H9 (cell line): Measurements from ENCODE around the gene MYH16. TPM values are rescaled to one million over a fixed set of nuclear protein-coding genes. Genes with fewer than 3 reads are reported as not detected.

Experiments used
- DNase-seq: peaks from one replicate; pipeline ENCODE4 v3.0.0-alpha.2; 2017
- H2AFZ ChIP-seq: one replicate; pipeline ENCODE4 v1.6.1; 2013; ENCODE audit warnings: mild to moderate bottlenecking, low read length, control low read depth, moderate library complexity
- H2AK5ac ChIP-seq: 2 replicates; pipeline ENCODE4 v1.6.1; 2013; ENCODE audit warnings: low read length, control low read depth, mixed read lengths; ENCODE audit not compliant: insufficient read length
- H2BK120ac ChIP-seq: one replicate; pipeline ENCODE4 v1.6.1; 2013; ENCODE audit warnings: low read depth, mild to moderate bottlenecking, low read length, control low read depth, inconsistent platforms; ENCODE audit not compliant: poor library complexity, severe bottlenecking
- H2BK12ac ChIP-seq: 2 replicates; pipeline ENCODE4 v1.6.1; 2013; ENCODE audit warnings: low read length, control low read depth, mixed read lengths, low read depth; ENCODE audit not compliant: insufficient read length
- H2BK15ac ChIP-seq: 2 replicates; pipeline ENCODE4 v1.6.1; 2013; ENCODE audit warnings: low read depth, low read length, control low read depth
- H2BK20ac ChIP-seq: one replicate; pipeline ENCODE4 v1.6.1; 2013; ENCODE audit warnings: low read depth, mild to moderate bottlenecking, low read length, control low read depth, inconsistent platforms; ENCODE audit not compliant: poor library complexity, severe bottlenecking
- H2BK5ac ChIP-seq: 2 replicates; pipeline ENCODE4 v1.6.1; 2013; ENCODE audit warnings: low read length, control low read depth, mixed read lengths; ENCODE audit not compliant: insufficient read length
- H3K14ac ChIP-seq: 2 replicates; pipeline ENCODE4 v1.6.1; 2013; ENCODE audit warnings: low read length, control low read depth; ENCODE audit not compliant: insufficient read depth
- H3K18ac ChIP-seq: 2 replicates; pipeline ENCODE4 v1.6.1; 2013; ENCODE audit warnings: low read depth, mild to moderate bottlenecking, mixed read lengths, low read length, control low read depth; ENCODE audit not compliant: insufficient read length
- H3K23ac ChIP-seq: 2 replicates; pipeline ENCODE4 v1.6.1; 2013; ENCODE audit warnings: low read length, control low read depth, mixed read lengths, low read depth; ENCODE audit not compliant: insufficient read length
- H3K23me2 ChIP-seq: 2 replicates; pipeline ENCODE4 v1.6.1; 2013; ENCODE audit warnings: low read depth, mild to moderate bottlenecking, mixed read lengths, low read length, control low read depth; ENCODE audit not compliant: insufficient read length, poor library complexity, severe bottlenecking
- H3K27ac ChIP-seq: 2 replicates; pipeline ENCODE4 v1.5.1; 2013; ENCODE audit warnings: low read length, control low read depth, mixed read lengths, low read depth; ENCODE audit not compliant: insufficient read length
- H3K27me3 ChIP-seq: 2 replicates; pipeline ENCODE4 v1.6.1; 2013; ENCODE audit warnings: low read length, control low read depth, inconsistent platforms; ENCODE audit not compliant: insufficient read depth
- H3K4ac ChIP-seq: 2 replicates; pipeline ENCODE4 v1.6.1; 2013; ENCODE audit warnings: low read depth, mild to moderate bottlenecking, control low read depth, inconsistent platforms, low read length, moderate library complexity
- H3K4me1 ChIP-seq: 2 replicates; pipeline ENCODE4 v1.6.1; 2013; ENCODE audit warnings: low read length, control low read depth, inconsistent platforms; ENCODE audit not compliant: insufficient read depth
- H3K4me2 ChIP-seq: 2 replicates; pipeline ENCODE4 v1.6.1; 2013; ENCODE audit warnings: low read length, control low read depth, mixed read lengths; ENCODE audit not compliant: insufficient read length, insufficient read depth
- H3K56ac ChIP-seq: 2 replicates; pipeline ENCODE4 v1.6.1; 2013; ENCODE audit warnings: low read depth, mild to moderate bottlenecking, mixed read lengths, low read length, control low read depth; ENCODE audit not compliant: insufficient read length
- H3K79me1 ChIP-seq: 2 replicates; pipeline ENCODE4 v1.6.1; 2013; ENCODE audit warnings: low read depth, mild to moderate bottlenecking, moderate library complexity, low read length, control low read depth, inconsistent platforms; ENCODE audit not compliant: insufficient read depth, poor library complexity, severe bottlenecking
- H3K79me2 ChIP-seq: 2 replicates; pipeline ENCODE4 v1.6.1; 2013; ENCODE audit warnings: low read length, control low read depth, inconsistent platforms; ENCODE audit not compliant: insufficient read depth
- H3K9ac ChIP-seq: 2 replicates; pipeline ENCODE4 v1.6.1; 2013; ENCODE audit warnings: low read length, control low read depth, mixed read lengths; ENCODE audit not compliant: insufficient read length; ENCODE audit errors: extremely low read depth
- H3K9me3 ChIP-seq: one replicate; pipeline ENCODE4 v1.6.1; 2013; ENCODE audit warnings: low read depth, low read length, inconsistent platforms; ENCODE audit not compliant: control insufficient read depth
- H3T11ph ChIP-seq: one replicate; pipeline ENCODE4 v1.6.1; 2013; ENCODE audit warnings: mild to moderate bottlenecking, low read length, control low read depth, inconsistent platforms
- H4K20me1 ChIP-seq: one replicate; pipeline ENCODE4 v1.6.1; 2013; ENCODE audit not compliant: control insufficient read depth, insufficient read length, insufficient read depth
- H4K5ac ChIP-seq: 2 replicates; pipeline ENCODE4 v1.6.1; 2013; ENCODE audit warnings: low read depth, mild to moderate bottlenecking, mixed read lengths, low read length, control low read depth; ENCODE audit not compliant: insufficient read length
- H4K8ac ChIP-seq: replicated peaks from 2 replicates; pipeline ENCODE4 v1.6.1; 2013; ENCODE audit warnings: low read length, control low read depth, mixed read lengths, low read depth; ENCODE audit not compliant: insufficient read length
- H4K91ac ChIP-seq: 2 replicates; pipeline ENCODE4 v1.6.1; 2013; ENCODE audit warnings: low read depth, mild to moderate bottlenecking, moderate library complexity, mixed read lengths, low read length, control low read depth; ENCODE audit not compliant: insufficient read length
- H3K27ac Mint-ChIP-seq, 3 experiments: 2 replicates in 2 of 3; 3 replicates in 1 of 3; pipeline ENCODE4 v1.8.0; 2020 to 2021; ENCODE audit warnings: mixed read lengths in 3 of 3, mild to moderate bottlenecking in 1 of 3, moderate library complexity in 1 of 3
- H3K27me3 Mint-ChIP-seq: 2 replicates; pipeline ENCODE4 v1.8.0; 2021; ENCODE audit warnings: low read depth, mild to moderate bottlenecking, moderate library complexity, mixed read lengths
- H3K36me3 Mint-ChIP-seq, 3 experiments: 2 replicates in 2 of 3; 3 replicates in 1 of 3; pipeline ENCODE4 v1.8.0; 2020 to 2021; ENCODE audit warnings: low read depth in 3 of 3, mixed read lengths in 3 of 3; ENCODE audit not compliant: insufficient read depth in 1 of 3
- H3K4me1 Mint-ChIP-seq, 2 experiments: 2 replicates each; pipeline ENCODE4 v1.8.0; 2020; ENCODE audit warnings: mixed read lengths in 2 of 2
- H3K4me3 Mint-ChIP-seq, 2 experiments: 2 replicates in 1 of 2; 3 replicates in 1 of 2; pipeline ENCODE4 v1.8.0; 2020 to 2021; ENCODE audit warnings: mild to moderate bottlenecking in 2 of 2, mixed read lengths in 2 of 2, moderate library complexity in 1 of 2
- H3K9me3 Mint-ChIP-seq, 2 experiments: 2 replicates in 1 of 2; 3 replicates in 1 of 2; pipeline ENCODE4 v1.8.0; 2020; ENCODE audit warnings: mild to moderate bottlenecking in 2 of 2, mixed read lengths in 2 of 2, moderate library complexity in 1 of 2
- WGBS: extraction: QIAGEN DNeasy Blood & Tissue Kit; methylation state at CpG from one replicate; pipeline ENCODE4 v1.1.7; 2013; ENCODE audit warnings: missing lambda C conversion rate, low lambda C conversion rate, mixed read lengths; ENCODE audit not compliant: insufficient read length; ENCODE audit errors: extremely low coverage; 5-methylcytosine and 5-hydroxymethylcytosine counted together
- total RNA-seq: library from RNA; stranded (reverse); gene quantifications from 2 replicates; pipeline ENCODE4 v1.2.1, GENCODE V29; 2021
- TF ChIP-seq, protein P1 (sequence below): fragments of 200-600 bp; sonication (generic); conservative IDR thresholded peaks from 3 replicates; pipeline ENCODE4 v1.8.0; 2021; ENCODE audit warnings: antibody characterized with exemption, mild to moderate bottlenecking

The MYH16 gene
- total RNA-seq, 1 experiment from 2014 or later = not detected

DNA sequence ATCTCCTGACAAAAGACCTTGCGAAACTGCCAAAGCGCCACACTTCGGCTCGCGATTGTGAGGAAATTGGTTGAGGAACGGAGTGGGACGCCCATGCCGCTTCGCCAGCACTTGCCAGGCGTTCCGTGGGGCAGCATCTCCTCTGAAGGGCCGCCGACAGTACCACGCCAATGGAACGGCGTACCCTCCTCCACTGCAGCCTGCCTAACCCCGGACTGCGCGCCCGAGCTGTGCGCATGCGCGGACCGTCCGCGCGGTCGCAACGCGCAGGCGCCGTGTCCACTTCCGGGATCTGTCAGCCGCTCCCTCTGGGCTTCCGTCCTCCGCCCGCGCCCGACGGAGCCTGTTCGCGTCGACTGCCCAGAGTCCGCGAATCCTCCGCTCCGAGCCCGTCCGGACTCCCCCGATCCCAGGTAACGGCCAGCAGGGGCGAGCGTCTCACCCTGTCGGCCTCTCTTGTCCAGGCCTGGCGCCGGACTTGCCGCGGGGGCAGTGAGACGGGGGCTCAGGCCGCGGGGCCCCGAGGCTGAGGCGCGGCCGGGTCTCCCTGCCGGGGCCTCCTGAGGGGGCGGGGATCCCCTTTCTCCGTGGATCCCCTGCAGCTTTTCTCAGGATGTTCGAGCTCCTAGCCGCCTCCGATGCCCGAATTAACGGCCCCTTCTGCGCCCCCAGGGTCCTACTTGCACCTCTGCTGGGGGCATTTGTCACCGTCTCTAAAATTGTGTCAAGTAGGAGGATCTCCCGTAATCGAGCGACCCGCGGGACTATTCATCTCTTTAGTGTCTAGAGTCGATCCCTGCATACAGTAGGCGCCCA lies 53.2 kb downstream of the MYH16 start, which contains the start of gene ARPC1A:
ARPC1A (plus strand) TSS at position 307 of the 816 bp plus-strand sequence. CDS start 7,456 bp downstream, outside the sequence.
- Histone ChIP-seq H3K4ac (no peak within 1 kb of the TSS), H4K20me1 (no peaks in the 10 kb centered on the region), H2BK120ac (no peak within 1 kb of the TSS), H3K79me1 (peaks cover 5% of the 10 kb centered on the region), H4K8ac (no peak within 1 kb of the TSS), H3K79me2 (peaks cover 6% of the 10 kb centered on the region; the same call in 1 of the 2 replicates), H3K14ac (peak within 1 kb of the TSS; percentile 74), H2BK20ac (no peak within 1 kb of the TSS), H3K9me3 (no peaks in the 10 kb centered on the region), H3K23me2 (peaks cover 7% of the 10 kb centered on the region), H3K18ac (peak within 1 kb of the TSS; percentile 64), H3K4me2 (peak within 1 kb of the TSS; percentile 72), H3K27me3 (no peaks in the 10 kb centered on the region), H2BK5ac (no peak within 1 kb of the TSS), H3K27ac (no peak within 1 kb of the TSS), H4K91ac (no peak within 1 kb of the TSS), H3T11ph (no peak within 1 kb of the TSS), H2BK12ac (no peak within 1 kb of the TSS), H3K23ac (no peak within 1 kb of the TSS), H2BK15ac (no peak within 1 kb of the TSS), H2AFZ (no peak within 1 kb of the TSS), H2AK5ac (no peak within 1 kb of the TSS), H4K5ac (no peak within 1 kb of the TSS), H3K56ac (no peak within 1 kb of the TSS), H3K4me1 (no peaks in the 10 kb centered on the region), H3K9ac (peak within 1 kb of the TSS; percentile 90)
- Mint-ChIP-seq H3K36me3 (no peaks in the 10 kb centered on the region), H3K27ac (peak within 1 kb of the TSS; percentile 82 to 90 (median 82); a peak in 6 of 7 replicates), H3K4me3 (peak within 1 kb of the TSS; percentile 86 to 90), H3K9me3 (no peaks in the 10 kb centered on the region), H3K4me1 (peaks cover 14 to 23% of the 10 kb centered on the region in 2 experiments), H3K27me3 (no peaks in the 10 kb centered on the region)
- TF ChIP-seq, protein P1, sequence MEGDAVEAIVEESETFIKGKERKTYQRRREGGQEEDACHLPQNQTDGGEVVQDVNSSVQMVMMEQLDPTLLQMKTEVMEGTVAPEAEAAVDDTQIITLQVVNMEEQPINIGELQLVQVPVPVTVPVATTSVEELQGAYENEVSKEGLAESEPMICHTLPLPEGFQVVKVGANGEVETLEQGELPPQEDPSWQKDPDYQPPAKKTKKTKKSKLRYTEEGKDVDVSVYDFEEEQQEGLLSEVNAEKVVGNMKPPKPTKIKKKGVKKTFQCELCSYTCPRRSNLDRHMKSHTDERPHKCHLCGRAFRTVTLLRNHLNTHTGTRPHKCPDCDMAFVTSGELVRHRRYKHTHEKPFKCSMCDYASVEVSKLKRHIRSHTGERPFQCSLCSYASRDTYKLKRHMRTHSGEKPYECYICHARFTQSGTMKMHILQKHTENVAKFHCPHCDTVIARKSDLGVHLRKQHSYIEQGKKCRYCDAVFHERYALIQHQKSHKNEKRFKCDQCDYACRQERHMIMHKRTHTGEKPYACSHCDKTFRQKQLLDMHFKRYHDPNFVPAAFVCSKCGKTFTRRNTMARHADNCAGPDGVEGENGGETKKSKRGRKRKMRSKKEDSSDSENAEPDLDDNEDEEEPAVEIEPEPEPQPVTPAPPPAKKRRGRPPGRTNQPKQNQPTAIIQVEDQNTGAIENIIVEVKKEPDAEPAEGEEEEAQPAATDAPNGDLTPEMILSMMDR = peak; percentile 48
- DNase-seq = peak; percentile 94
- WGBS = no CpG with 5 or more reads among the region's 82 CpGs
